WTC11 (cell line): ENCODE data around the gene CAMSAP3.

ENCODE experiments used
- ATF3 ChIP-seq: sonication (generic); formaldehyde crosslinking; conservative IDR thresholded peaks from 2 replicates; pipeline ENCODE4 v1.8.1; 2022; ENCODE audit warnings: mild to moderate bottlenecking, missing genetic modification reagents
- CBFB ChIP-seq: sonication (generic); formaldehyde crosslinking; IDR thresholded peaks from 2 replicates; pipeline ENCODE4 v1.8.1; 2022; ENCODE audit warnings: mild to moderate bottlenecking, low read depth, missing genetic modification reagents
- SMAD3 ChIP-seq: sonication (generic); formaldehyde crosslinking; IDR thresholded peaks from 2 replicates; pipeline ENCODE4 v1.8.0; 2022; ENCODE audit warnings: missing genetic modification reagents, mild to moderate bottlenecking, borderline replicate concordance

GRCh38 chr19:7639863-7640348 lies 44.2 kb downstream of the CAMSAP3 start:
- no peak for TF ChIP-seq CBFB (CRISPR knock-in tag)
- no peak for TF ChIP-seq SMAD3 (CRISPR knock-in tag)
- no peak for TF ChIP-seq ATF3
